LNCaP clone FGC (cell line): ENCODE measurements around the gene SYT11.
"Not testable (repeated sequence)": the region's sequence is repeated elsewhere in the genome, so short reads cannot be mapped to it uniquely, and the experiment has no call there.

ENCODE experiments used
- DNase-seq: peaks from one replicate; pipeline ENCODE4 v3.0.0-alpha.2; 2011; ENCODE audit warnings: low read depth
- H3K4me3 ChIP-seq: 2 replicates; pipeline ENCODE4 v1.5.1; 2011; ENCODE audit warnings: mild to moderate bottlenecking, low read depth, low read length, control low read depth
- TF ChIP-seq, protein P1 (sequence below): IDR thresholded peaks from 2 replicates; pipeline ENCODE4 v1.5.1; 2012; ENCODE audit warnings: mild to moderate bottlenecking; ENCODE audit not compliant: control insufficient read depth, insufficient read depth; ENCODE audit errors: extremely low read depth

Gene SYT11

DNA sequence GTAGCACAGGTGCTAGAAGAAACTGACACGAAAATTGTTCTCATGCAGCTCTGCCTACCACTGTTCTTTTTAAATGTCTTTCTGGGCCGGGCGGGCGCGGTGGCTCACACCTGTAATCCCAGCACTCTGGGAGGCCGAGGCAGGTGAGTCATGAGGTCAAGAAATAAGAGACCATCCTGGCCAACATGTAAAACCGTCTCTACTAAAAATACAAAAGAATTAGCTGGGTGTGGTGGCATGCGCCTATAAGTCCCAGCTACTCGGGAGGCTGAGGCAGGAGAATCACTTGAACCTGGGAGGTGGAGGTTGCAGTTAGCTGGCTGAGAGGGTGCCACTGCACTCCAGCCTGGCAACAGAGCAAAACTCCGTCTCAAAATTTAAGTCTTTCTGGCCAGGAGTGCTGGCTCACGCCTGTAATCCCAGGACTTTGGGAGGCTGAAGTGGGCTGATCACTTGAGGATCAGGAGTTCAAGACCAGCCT, 52.7 kb downstream of the SYT11 start:
- TF ChIP-seq, protein P1, sequence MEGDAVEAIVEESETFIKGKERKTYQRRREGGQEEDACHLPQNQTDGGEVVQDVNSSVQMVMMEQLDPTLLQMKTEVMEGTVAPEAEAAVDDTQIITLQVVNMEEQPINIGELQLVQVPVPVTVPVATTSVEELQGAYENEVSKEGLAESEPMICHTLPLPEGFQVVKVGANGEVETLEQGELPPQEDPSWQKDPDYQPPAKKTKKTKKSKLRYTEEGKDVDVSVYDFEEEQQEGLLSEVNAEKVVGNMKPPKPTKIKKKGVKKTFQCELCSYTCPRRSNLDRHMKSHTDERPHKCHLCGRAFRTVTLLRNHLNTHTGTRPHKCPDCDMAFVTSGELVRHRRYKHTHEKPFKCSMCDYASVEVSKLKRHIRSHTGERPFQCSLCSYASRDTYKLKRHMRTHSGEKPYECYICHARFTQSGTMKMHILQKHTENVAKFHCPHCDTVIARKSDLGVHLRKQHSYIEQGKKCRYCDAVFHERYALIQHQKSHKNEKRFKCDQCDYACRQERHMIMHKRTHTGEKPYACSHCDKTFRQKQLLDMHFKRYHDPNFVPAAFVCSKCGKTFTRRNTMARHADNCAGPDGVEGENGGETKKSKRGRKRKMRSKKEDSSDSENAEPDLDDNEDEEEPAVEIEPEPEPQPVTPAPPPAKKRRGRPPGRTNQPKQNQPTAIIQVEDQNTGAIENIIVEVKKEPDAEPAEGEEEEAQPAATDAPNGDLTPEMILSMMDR, result no peak
- no peak for DNase-seq
- H3K4me3 ChIP-seq, result no peak overlapping the region

DNA sequence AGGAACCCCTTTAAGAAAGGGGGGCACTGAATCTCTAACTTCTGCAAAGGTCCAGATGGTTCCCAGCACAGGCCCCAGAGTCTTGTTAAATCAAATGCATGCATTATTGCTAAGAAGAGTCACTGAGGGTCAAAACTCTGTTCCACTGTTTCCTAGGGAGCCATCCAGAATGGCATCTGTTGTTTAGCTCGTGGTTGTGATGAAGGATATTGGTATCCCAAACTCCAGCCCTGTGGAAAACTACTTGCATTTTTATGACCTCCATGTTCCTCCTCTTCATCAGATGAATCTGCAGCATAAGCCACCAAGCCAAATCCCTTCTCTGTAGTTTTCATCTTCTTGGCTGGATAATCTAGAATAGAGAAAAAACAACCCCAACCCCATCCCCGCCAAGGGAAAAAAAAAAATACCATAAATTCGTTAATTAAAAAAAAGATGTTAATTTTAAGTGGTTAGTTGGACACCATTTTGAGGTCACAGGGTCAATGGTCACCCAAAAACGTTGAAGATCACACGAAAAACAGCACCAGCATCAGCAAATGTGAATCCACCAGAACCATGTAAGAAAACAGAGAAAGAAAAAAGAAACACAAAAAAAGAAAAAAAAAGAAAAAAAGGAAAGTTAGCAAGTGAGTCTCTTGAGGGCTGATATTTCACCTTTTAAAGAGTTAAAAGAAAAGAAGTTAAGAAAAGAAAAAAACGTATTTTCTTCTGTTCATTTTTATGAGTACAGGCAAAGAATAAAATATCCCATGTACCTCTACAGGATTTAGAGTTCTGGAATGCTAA, 54.8 kb downstream of the SYT11 start:
- no peak for DNase-seq
- no peak overlapping the region for H3K4me3 ChIP-seq
- TF ChIP-seq, protein P1, result no peak

DNA sequence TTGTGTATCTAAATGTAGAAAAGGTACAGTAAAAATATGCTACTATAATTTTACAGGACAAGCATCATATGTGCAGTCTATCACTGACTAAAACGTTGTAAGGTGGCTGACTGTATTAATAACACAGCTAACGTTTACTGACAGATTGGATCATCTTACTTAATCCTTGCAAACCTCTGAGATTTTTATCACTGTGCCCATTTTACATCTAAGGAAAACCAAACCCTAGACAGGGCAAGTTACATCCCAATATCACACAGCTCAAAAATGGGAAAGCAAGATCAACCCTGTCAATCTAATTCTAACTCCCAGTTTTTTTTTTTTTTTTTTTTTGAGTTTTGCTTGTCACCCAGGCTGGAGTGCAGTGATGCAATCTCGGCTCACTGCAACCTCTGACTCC, 59.3 kb downstream of the SYT11 start:
- TF ChIP-seq, protein P1, result no peak
- no peak overlapping the region for H3K4me3 ChIP-seq
- DNase-seq, result no peak

DNA sequence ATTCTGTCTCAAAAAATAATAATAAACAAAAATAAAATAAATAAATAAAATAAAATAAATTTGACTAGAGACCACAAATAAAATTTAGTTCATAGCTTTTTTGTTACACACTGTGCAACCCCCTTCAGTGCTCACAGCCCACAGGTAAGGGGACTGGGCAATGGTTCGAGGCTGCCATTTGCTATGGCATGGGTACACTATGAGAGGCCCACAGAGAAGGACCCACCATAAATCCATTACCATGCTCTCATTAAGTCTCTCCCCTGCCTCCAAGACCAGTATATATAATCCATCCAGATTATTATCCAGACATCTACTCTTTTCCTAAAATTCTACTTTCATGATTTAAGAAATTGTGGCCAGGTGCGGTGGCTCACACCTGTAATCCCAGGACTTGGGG, 60.4 kb downstream of the SYT11 start:
- no peak overlapping the region for H3K4me3 ChIP-seq
- no peak for DNase-seq
- TF ChIP-seq, protein P1, result no peak

DNA sequence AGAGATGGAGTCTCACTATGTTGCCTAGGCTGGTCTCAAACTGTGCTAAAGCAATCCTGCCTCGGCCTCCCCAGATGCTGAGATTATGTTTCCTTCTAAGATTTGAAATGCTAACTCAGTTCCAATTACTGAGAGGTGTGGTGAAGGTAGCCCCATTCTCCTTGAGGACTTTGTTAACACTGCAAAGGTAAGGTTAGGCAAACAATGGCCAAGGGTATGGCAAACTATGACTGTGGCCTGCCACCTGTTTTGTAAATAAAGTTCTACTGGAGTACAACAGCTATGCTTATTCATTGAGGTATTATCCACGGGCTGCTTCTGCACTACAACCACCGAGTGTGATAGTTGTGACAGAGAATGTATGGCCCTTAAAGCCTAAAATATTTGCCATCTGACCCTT, 61.4 kb downstream of the SYT11 start:
- H3K4me3 ChIP-seq, result no peak overlapping the region
- TF ChIP-seq, protein P1, result no peak
- DNase-seq, result no peak

DNA sequence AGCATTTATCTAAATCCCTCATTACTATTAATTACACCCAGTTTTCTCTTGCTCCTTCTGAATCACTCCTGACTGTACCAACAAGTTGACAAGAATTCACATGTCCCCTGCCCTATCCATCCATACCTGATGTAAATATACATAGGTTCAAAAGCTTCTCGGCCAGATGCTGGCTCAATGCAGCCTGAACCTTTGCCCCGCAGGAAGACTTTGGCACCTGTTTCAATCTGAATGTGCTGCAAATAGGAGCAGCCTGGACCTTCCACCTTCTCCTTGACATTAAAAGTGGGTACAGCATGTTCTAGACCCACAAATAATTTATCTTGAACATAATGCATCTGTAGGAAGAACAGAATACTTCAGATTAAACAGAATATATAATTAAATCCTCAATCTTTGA, 66.1 kb downstream of the SYT11 start:
- DNase-seq, result no peak
- H3K4me3 ChIP-seq, result no peak overlapping the region
- TF ChIP-seq, protein P1, result no peak

DNA sequence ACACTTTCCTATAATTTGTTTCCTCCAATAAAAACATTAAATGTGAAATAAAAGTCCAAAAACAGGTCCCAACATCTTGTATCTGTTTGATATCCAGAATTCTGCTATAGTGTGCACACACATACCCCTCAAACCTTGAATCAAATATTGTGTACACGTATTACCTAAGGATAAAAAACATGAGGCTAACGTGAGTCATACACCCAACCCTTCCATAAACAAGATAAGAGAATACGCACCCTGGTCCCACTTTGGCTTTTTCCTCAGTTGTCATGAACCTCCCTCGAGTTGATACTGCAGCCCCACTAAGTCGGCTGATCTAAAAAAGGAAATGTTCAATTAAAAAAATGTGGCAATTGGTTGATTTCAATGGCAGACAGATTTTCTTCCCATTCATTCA, 69.7 kb downstream of the SYT11 start:
- H3K4me3 ChIP-seq, result no peak overlapping the region
- TF ChIP-seq, protein P1, result no peak
- no peak for DNase-seq

DNA sequence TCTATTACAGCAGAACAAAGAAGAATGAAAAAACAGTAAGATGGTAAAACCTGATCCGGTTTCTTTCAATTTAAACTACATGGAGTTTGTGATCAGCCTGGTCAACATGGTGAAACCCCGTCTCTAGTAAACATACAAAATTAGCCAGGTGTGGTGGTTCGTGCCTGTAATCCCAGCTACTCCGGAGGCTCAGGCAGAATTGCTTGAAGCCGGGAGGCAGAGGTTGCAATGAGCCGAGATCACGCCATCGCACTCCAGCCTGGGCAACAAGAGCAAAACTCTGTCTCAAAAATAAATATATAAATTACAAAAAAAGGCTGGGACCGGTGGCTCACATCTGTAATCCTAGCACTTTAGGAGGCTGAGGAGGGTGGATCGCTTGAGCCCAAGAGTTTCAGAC, 71.4 kb downstream of the SYT11 start:
- DNase-seq, H3K4me3 ChIP-seq: not testable (repeated sequence)
